ENCODE results near the gene SCARF1. TPM values are rescaled to one million over a fixed set of nuclear protein-coding genes. Genes with fewer than 3 reads are reported as not detected.

SCARF1 gene
- total RNA-seq, 1 experiment from 2014 or later, result 4.9 TPM

DNA sequence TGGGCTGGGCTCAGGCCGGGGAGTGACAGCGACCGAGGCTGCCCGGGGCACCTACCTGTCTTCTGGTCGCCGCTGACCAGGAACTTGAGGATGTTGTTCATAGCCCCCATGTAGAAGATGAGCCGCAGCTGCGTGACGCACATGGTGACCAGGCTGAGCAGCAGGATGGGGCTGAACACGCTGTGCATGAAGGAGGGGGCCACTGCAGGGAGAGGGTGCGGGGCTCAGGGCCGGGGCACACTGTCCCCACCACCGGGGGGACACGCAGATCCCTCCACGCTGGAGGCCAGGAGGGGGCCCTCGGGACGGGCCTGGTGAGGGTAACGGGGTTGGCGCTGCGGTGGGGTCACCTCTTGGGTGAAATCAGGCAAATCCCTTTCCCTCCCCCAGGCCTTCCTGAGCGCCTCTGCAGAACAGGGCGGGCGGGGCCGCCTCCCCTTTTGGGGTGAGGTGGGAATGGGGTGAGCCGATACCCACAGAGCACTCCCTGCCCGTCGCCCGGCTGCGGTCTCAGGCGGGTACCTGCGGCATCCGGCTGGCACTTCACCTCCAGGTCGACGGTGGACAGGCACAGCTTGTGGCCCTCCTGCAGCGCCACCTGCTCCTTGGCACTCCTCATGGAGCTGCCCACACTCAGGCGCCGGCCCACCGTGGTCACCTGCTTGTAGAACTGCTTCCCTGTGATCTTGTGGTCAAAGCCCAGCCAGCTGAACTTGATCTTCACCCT is 54.6 kb downstream of the SCARF1 start:
- ATAC-seq, result no peak
- ChIA-PET POLR2A (no interaction called here), CTCF (interaction anchor here (0.6 to 2.7 kb wide), 7 partner anchors 14 to 403 kb away, joined by 3 to 14 read pairs (median 4); no protein-coding TSS in a partner anchor)
- no peak for DNase-seq (ENCODE audit: low spot score)
- Mint-ChIP-seq H3K27ac (no peak overlapping the region), H3K9me3 (no peaks in the 10 kb centered on the region), H3K4me1 (peaks cover 22% of the 10 kb centered on the region), H3K4me3 (no peak overlapping the region), H3K27me3 (ENCODE audit: low read depth) (no peaks in the 10 kb centered on the region), H3K36me3 (no peaks in the 10 kb centered on the region)
- TF ChIP-seq, protein P1, sequence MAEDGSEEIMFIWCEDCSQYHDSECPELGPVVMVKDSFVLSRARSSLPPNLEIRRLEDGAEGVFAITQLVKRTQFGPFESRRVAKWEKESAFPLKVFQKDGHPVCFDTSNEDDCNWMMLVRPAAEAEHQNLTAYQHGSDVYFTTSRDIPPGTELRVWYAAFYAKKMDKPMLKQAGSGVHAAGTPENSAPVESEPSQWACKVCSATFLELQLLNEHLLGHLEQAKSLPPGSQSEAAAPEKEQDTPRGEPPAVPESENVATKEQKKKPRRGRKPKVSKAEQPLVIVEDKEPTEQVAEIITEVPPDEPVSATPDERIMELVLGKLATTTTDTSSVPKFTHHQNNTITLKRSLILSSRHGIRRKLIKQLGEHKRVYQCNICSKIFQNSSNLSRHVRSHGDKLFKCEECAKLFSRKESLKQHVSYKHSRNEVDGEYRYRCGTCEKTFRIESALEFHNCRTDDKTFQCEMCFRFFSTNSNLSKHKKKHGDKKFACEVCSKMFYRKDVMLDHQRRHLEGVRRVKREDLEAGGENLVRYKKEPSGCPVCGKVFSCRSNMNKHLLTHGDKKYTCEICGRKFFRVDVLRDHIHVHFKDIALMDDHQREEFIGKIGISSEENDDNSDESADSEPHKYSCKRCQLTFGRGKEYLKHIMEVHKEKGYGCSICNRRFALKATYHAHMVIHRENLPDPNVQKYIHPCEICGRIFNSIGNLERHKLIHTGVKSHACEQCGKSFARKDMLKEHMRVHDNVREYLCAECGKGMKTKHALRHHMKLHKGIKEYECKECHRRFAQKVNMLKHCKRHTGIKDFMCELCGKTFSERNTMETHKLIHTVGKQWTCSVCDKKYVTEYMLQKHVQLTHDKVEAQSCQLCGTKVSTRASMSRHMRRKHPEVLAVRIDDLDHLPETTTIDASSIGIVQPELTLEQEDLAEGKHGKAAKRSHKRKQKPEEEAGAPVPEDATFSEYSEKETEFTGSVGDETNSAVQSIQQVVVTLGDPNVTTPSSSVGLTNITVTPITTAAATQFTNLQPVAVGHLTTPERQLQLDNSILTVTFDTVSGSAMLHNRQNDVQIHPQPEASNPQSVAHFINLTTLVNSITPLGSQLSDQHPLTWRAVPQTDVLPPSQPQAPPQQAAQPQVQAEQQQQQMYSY (CRISPR knock-in tag; IDR thresholded peaks at IDR 0.05), result no peak
- TF ChIP-seq, protein P2, sequence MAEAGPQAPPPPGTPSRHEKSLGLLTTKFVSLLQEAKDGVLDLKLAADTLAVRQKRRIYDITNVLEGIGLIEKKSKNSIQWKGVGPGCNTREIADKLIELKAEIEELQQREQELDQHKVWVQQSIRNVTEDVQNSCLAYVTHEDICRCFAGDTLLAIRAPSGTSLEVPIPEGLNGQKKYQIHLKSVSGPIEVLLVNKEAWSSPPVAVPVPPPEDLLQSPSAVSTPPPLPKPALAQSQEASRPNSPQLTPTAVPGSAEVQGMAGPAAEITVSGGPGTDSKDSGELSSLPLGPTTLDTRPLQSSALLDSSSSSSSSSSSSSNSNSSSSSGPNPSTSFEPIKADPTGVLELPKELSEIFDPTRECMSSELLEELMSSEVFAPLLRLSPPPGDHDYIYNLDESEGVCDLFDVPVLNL (CRISPR knock-in tag; IDR thresholded peaks at IDR 0.05; ENCODE audit: borderline replicate concordance, low read depth), result no peak
- TF ChIP-seq, protein P3, sequence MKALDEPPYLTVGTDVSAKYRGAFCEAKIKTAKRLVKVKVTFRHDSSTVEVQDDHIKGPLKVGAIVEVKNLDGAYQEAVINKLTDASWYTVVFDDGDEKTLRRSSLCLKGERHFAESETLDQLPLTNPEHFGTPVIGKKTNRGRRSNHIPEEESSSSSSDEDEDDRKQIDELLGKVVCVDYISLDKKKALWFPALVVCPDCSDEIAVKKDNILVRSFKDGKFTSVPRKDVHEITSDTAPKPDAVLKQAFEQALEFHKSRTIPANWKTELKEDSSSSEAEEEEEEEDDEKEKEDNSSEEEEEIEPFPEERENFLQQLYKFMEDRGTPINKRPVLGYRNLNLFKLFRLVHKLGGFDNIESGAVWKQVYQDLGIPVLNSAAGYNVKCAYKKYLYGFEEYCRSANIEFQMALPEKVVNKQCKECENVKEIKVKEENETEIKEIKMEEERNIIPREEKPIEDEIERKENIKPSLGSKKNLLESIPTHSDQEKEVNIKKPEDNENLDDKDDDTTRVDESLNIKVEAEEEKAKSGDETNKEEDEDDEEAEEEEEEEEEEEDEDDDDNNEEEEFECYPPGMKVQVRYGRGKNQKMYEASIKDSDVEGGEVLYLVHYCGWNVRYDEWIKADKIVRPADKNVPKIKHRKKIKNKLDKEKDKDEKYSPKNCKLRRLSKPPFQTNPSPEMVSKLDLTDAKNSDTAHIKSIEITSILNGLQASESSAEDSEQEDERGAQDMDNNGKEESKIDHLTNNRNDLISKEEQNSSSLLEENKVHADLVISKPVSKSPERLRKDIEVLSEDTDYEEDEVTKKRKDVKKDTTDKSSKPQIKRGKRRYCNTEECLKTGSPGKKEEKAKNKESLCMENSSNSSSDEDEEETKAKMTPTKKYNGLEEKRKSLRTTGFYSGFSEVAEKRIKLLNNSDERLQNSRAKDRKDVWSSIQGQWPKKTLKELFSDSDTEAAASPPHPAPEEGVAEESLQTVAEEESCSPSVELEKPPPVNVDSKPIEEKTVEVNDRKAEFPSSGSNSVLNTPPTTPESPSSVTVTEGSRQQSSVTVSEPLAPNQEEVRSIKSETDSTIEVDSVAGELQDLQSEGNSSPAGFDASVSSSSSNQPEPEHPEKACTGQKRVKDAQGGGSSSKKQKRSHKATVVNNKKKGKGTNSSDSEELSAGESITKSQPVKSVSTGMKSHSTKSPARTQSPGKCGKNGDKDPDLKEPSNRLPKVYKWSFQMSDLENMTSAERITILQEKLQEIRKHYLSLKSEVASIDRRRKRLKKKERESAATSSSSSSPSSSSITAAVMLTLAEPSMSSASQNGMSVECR (CRISPR knock-in tag; IDR thresholded peaks at IDR 0.05; ENCODE audit: borderline replicate concordance), result no peak
- no peak for TF ChIP-seq ELF4 (CRISPR knock-in tag; IDR thresholded peaks at IDR 0.05; ENCODE audit: low read depth)
- no peak for TF ChIP-seq NR3C1 (CRISPR knock-in tag; conservative IDR thresholded peaks at IDR 0.05; ENCODE audit: low read depth)
- TF ChIP-seq, protein P4, sequence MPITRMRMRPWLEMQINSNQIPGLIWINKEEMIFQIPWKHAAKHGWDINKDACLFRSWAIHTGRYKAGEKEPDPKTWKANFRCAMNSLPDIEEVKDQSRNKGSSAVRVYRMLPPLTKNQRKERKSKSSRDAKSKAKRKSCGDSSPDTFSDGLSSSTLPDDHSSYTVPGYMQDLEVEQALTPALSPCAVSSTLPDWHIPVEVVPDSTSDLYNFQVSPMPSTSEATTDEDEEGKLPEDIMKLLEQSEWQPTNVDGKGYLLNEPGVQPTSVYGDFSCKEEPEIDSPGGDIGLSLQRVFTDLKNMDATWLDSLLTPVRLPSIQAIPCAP (CRISPR knock-in tag; IDR thresholded peaks at IDR 0.05), result no peak
- TF ChIP-seq, protein P5, sequence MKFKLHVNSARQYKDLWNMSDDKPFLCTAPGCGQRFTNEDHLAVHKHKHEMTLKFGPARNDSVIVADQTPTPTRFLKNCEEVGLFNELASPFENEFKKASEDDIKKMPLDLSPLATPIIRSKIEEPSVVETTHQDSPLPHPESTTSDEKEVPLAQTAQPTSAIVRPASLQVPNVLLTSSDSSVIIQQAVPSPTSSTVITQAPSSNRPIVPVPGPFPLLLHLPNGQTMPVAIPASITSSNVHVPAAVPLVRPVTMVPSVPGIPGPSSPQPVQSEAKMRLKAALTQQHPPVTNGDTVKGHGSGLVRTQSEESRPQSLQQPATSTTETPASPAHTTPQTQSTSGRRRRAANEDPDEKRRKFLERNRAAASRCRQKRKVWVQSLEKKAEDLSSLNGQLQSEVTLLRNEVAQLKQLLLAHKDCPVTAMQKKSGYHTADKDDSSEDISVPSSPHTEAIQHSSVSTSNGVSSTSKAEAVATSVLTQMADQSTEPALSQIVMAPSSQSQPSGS (CRISPR knock-in tag; IDR thresholded peaks at IDR 0.05; ENCODE audit: borderline replicate concordance, low read depth), result no peak
- TF ChIP-seq, protein P6, sequence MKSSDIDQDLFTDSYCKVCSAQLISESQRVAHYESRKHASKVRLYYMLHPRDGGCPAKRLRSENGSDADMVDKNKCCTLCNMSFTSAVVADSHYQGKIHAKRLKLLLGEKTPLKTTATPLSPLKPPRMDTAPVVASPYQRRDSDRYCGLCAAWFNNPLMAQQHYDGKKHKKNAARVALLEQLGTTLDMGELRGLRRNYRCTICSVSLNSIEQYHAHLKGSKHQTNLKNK (CRISPR knock-in tag; IDR thresholded peaks at IDR 0.05), result no peak
- no peak for TF ChIP-seq GTF2I (CRISPR knock-in tag; conservative IDR thresholded peaks at IDR 0.05)
- TF ChIP-seq, protein P7, sequence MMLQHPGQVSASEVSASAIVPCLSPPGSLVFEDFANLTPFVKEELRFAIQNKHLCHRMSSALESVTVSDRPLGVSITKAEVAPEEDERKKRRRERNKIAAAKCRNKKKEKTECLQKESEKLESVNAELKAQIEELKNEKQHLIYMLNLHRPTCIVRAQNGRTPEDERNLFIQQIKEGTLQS (CRISPR knock-in tag; conservative IDR thresholded peaks at IDR 0.05), result no peak
- TF ChIP-seq RELA (CRISPR knock-in tag; IDR thresholded peaks at IDR 0.05; ENCODE audit: borderline replicate concordance), result no peak
- TF ChIP-seq RORB (CRISPR knock-in tag; IDR thresholded peaks at IDR 0.05), result no peak
- TF ChIP-seq, protein P8, sequence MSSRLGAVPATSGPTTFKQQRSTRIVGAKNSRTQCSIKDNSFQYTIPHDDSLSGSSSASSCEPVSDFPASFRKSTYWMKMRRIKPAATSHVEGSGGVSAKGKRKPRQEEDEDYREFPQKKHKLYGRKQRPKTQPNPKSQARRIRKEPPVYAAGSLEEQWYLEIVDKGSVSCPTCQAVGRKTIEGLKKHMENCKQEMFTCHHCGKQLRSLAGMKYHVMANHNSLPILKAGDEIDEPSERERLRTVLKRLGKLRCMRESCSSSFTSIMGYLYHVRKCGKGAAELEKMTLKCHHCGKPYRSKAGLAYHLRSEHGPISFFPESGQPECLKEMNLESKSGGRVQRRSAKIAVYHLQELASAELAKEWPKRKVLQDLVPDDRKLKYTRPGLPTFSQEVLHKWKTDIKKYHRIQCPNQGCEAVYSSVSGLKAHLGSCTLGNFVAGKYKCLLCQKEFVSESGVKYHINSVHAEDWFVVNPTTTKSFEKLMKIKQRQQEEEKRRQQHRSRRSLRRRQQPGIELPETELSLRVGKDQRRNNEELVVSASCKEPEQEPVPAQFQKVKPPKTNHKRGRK (CRISPR knock-in tag; IDR thresholded peaks at IDR 0.05; ENCODE audit: borderline replicate concordance), result no peak
- TF ChIP-seq, protein P9, sequence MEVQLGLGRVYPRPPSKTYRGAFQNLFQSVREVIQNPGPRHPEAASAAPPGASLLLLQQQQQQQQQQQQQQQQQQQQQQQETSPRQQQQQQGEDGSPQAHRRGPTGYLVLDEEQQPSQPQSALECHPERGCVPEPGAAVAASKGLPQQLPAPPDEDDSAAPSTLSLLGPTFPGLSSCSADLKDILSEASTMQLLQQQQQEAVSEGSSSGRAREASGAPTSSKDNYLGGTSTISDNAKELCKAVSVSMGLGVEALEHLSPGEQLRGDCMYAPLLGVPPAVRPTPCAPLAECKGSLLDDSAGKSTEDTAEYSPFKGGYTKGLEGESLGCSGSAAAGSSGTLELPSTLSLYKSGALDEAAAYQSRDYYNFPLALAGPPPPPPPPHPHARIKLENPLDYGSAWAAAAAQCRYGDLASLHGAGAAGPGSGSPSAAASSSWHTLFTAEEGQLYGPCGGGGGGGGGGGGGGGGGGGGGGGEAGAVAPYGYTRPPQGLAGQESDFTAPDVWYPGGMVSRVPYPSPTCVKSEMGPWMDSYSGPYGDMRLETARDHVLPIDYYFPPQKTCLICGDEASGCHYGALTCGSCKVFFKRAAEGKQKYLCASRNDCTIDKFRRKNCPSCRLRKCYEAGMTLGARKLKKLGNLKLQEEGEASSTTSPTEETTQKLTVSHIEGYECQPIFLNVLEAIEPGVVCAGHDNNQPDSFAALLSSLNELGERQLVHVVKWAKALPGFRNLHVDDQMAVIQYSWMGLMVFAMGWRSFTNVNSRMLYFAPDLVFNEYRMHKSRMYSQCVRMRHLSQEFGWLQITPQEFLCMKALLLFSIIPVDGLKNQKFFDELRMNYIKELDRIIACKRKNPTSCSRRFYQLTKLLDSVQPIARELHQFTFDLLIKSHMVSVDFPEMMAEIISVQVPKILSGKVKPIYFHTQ (CRISPR knock-in tag; IDR thresholded peaks at IDR 0.05), result no peak
- TF ChIP-seq PRRX2 (CRISPR knock-in tag; IDR thresholded peaks at IDR 0.05), result no peak
- TF ChIP-seq, protein P10, sequence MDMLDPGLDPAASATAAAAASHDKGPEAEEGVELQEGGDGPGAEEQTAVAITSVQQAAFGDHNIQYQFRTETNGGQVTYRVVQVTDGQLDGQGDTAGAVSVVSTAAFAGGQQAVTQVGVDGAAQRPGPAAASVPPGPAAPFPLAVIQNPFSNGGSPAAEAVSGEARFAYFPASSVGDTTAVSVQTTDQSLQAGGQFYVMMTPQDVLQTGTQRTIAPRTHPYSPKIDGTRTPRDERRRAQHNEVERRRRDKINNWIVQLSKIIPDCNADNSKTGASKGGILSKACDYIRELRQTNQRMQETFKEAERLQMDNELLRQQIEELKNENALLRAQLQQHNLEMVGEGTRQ (CRISPR knock-in tag; IDR thresholded peaks at IDR 0.05), result no peak
- TF ChIP-seq ZNF263 (CRISPR knock-in tag; IDR thresholded peaks at IDR 0.05; ENCODE audit: low read depth), result no peak
- no peak for TF ChIP-seq SP1 (CRISPR knock-in tag; conservative IDR thresholded peaks at IDR 0.05)
